A549 (cell line): Measurements from ENCODE around the gene IL3. TPM values are rescaled to one million over a fixed set of nuclear protein-coding genes. Genes with fewer than 3 reads are reported as not detected.

ENCODE experiments used
- ATAC-seq, 2 experiments: fragments of 200-7000 bp in 1 of 2; fragments of >200 bp in 1 of 2; cut with Nextera tagmentation in 1 of 2; cut with Tn5 transposase in 1 of 2; 3 replicates each; pipeline versions ENCODE4 v1.8.0 to v1.9.1; 2018 to 2020; ENCODE audit warnings: mild to moderate bottlenecking in 1 of 2, moderate library complexity in 1 of 2
- CTCF ChIA-PET: fragments of 300-600 bp; sonication (Branson Sonifier 250); formaldehyde crosslinking; extraction: SDS; loops from one replicate; lab custom pipeline; 2021; ENCODE audit warnings: antibody characterized with exemption, inconsistent platforms; lab: Yijun Ruan, JAX
- POLR2A ChIA-PET: fragments of 350-600 bp; formaldehyde crosslinking; extraction: SDS; loops from one replicate; lab custom pipeline; 2021; ENCODE audit warnings: antibody characterized with exemption, inconsistent platforms; lab: Yijun Ruan, JAX
- DNase-seq, 2 experiments: peaks; one replicate each; pipeline versions ENCODE4 v3.0.0 to v3.0.0-alpha.2; 2011 to 2016; ENCODE audit warnings: low read depth in 1 of 2, low spot score in 1 of 2
- FAIRE-seq: peaks from 2 replicates; lab custom pipeline; 2011; peaks lifted over from hg19 to GRCh38; lab: Jason Lieb, UNC
- H3K27ac ChIP-seq, 2 experiments: fragments of >200 bp; sonication (Bioruptor Twin); formaldehyde crosslinking; 3 replicates each; pipeline ENCODE4 v1.5.1; 2016 to 2017
- H3K4me1 ChIP-seq: fragments of >200 bp; sonication (Bioruptor Twin); formaldehyde crosslinking; 3 replicates; pipeline ENCODE4 v1.6.1; 2016
- H3K4me2 ChIP-seq: fragments of >200 bp; sonication (Bioruptor Twin); formaldehyde crosslinking; 3 replicates; pipeline ENCODE4 v1.6.1; 2016
- H3K4me3 ChIP-seq: fragments of >200 bp; sonication (Bioruptor Twin); formaldehyde crosslinking; 3 replicates; pipeline ENCODE4 v1.5.1; 2016
- H3K9me3 ChIP-seq: fragments of >200 bp; sonication (Bioruptor Twin); formaldehyde crosslinking; 3 replicates; pipeline ENCODE4 v1.6.1; 2016
- BHLHE40 ChIP-seq: IDR thresholded peaks from 2 replicates; pipeline ENCODE4 v1.6.1; 2012; ENCODE audit warnings: low read depth, low read length, inconsistent platforms
- CBX2 ChIP-seq: fragments of 200-600 bp; sonication (generic); IDR thresholded peaks from 2 replicates; pipeline ENCODE4 v1.6.1; 2016; ENCODE audit warnings: low read depth, mild to moderate bottlenecking, borderline replicate concordance
- CBX8 ChIP-seq: fragments of 200-600 bp; sonication (generic); IDR thresholded peaks from 2 replicates; pipeline ENCODE4 v1.6.1; 2016
- CEBPB ChIP-seq, 2 experiments: fragments of >200 bp in 1 of 2; sonication (Bioruptor Twin) in 1 of 2; formaldehyde crosslinking in 1 of 2; IDR thresholded peaks; 2 replicates each; pipeline ENCODE4 v1.6.1; 2012 to 2016
- EHF ChIP-seq: fragments of 250-450 bp; sonication (Bioruptor Pico); IDR thresholded peaks from 2 replicates; pipeline ENCODE4 v1.5.0; 2020; ENCODE audit warnings: mild to moderate bottlenecking
- EP300 ChIP-seq, 2 experiments: fragments of >200 bp; sonication (Bioruptor Twin); formaldehyde crosslinking; IDR thresholded peaks; 2 replicates in 1 of 2; 3 replicates in 1 of 2; pipeline ENCODE4 v1.6.1; 2016 to 2017
- FOSB ChIP-seq: fragments of 250-450 bp; sonication (Bioruptor Pico); IDR thresholded peaks from 2 replicates; pipeline ENCODE4 v1.5.0; 2020; ENCODE audit warnings: mild to moderate bottlenecking, moderate library complexity
- FOSL2 ChIP-seq, 2 experiments: fragments of 450-650 bp in 1 of 2; fragments of >200 bp in 1 of 2; sonication (Bioruptor Twin) in 1 of 2; formaldehyde crosslinking; IDR thresholded peaks; 2 replicates each; pipeline versions ENCODE4 v1.5.0 to v1.6.1; 2016 to 2020; ENCODE audit warnings: mild to moderate bottlenecking in 1 of 2, moderate library complexity in 1 of 2
- FOXS1 ChIP-seq: fragments of 250-450 bp; sonication (Bioruptor Pico); IDR thresholded peaks from 2 replicates; pipeline ENCODE4 v1.5.0; 2020; ENCODE audit warnings: mild to moderate bottlenecking, moderate library complexity
- GATA3 ChIP-seq: IDR thresholded peaks from 2 replicates; pipeline ENCODE4 v1.6.1; 2012; ENCODE audit warnings: borderline replicate concordance
- HDAC2 ChIP-seq: fragments of 200-600 bp; sonication (generic); IDR thresholded peaks from 2 replicates; pipeline ENCODE4 v1.6.1; 2016
- HEYL ChIP-seq: fragments of 250-450 bp; sonication (Bioruptor Pico); IDR thresholded peaks from 2 replicates; pipeline ENCODE4 v1.8.0; 2021; ENCODE audit warnings: mild to moderate bottlenecking, moderate library complexity
- JUN ChIP-seq, 2 experiments: fragments of >200 bp; sonication (Bioruptor Twin); formaldehyde crosslinking; IDR thresholded peaks; 2 replicates in 1 of 2; 3 replicates in 1 of 2; pipeline ENCODE4 v1.6.1; 2016 to 2017
- JUNB ChIP-seq: fragments of >200 bp; sonication (Bioruptor Twin); formaldehyde crosslinking; IDR thresholded peaks from 2 replicates; pipeline ENCODE4 v1.6.1; 2016
- KDM1A ChIP-seq: fragments of 200-600 bp; sonication (generic); IDR thresholded peaks from 2 replicates; pipeline ENCODE4 v1.6.1; 2016; ENCODE audit warnings: low read depth, mild to moderate bottlenecking
- KDM5A ChIP-seq: fragments of 200-600 bp; sonication (generic); IDR thresholded peaks from 2 replicates; pipeline ENCODE4 v1.6.1; 2016; ENCODE audit warnings: antibody characterized with exemption, mild to moderate bottlenecking
- MAZ ChIP-seq: fragments of 150-350 bp; IDR thresholded peaks from 2 replicates; pipeline ENCODE4 v1.6.1; 2014; ENCODE audit warnings: antibody characterized with exemption, low read depth, low read length, borderline replicate concordance
- PHF8 ChIP-seq: fragments of 200-600 bp; sonication (generic); IDR thresholded peaks from 2 replicates; pipeline ENCODE4 v1.6.1; 2016; ENCODE audit warnings: low read depth, mild to moderate bottlenecking, antibody characterized with exemption, moderate library complexity, borderline replicate concordance
- RARB ChIP-seq: fragments of 250-450 bp; sonication (Bioruptor Pico); IDR thresholded peaks from 2 replicates; pipeline ENCODE4 v1.8.0; 2021; ENCODE audit warnings: mild to moderate bottlenecking, moderate library complexity
- RCOR1 ChIP-seq: fragments of 150-350 bp; IDR thresholded peaks from 2 replicates; pipeline ENCODE4 v1.6.1; 2014; ENCODE audit warnings: antibody characterized with exemption, low read length, low read depth
- SMC3 ChIP-seq: fragments of >200 bp; sonication (Bioruptor Twin); formaldehyde crosslinking; IDR thresholded peaks from 3 replicates; pipeline ENCODE4 v1.6.1; 2018; ENCODE audit warnings: inconsistent platforms
- SREBF2 ChIP-seq: fragments of 450-650 bp; IDR thresholded peaks from 2 replicates; pipeline ENCODE4 v1.6.1; 2014; ENCODE audit warnings: mild to moderate bottlenecking, moderate library complexity
- TP53 ChIP-seq: fragments of 250-450 bp; sonication (Bioruptor Pico); IDR thresholded peaks from 2 replicates; pipeline ENCODE4 v1.5.0; 2021; ENCODE audit warnings: mild to moderate bottlenecking, moderate library complexity
- ZC3H11A ChIP-seq: fragments of 450-650 bp; IDR thresholded peaks from 2 replicates; pipeline ENCODE4 v1.6.1; 2014; ENCODE audit warnings: antibody characterized with exemption, mild to moderate bottlenecking
- ZSCAN20 ChIP-seq: fragments of 250-450 bp; sonication (Bioruptor Pico); IDR thresholded peaks from 2 replicates; pipeline ENCODE4 v1.8.0; 2022; ENCODE audit warnings: mild to moderate bottlenecking, moderate library complexity
- WGBS: methylation state at CpG from one replicate; pipeline ENCODE4 v1.1.6; 2017; ENCODE audit errors: missing lambda C conversion rate; 5-methylcytosine and 5-hydroxymethylcytosine counted together
- polyA plus RNA-seq, 4 experiments: library from polyadenylated mRNA; depleted of rRNA in 3 of 4; stranded (reverse); fragments of >200 nt; fragmentation: RNase III in 1 of 4; extraction: RNeasy Plus Mini Kit Qiagen cat#74134 plus additional on column Dnase treatment in 1 of 4; gene quantifications; 2 replicates in 3 of 4; 3 replicates in 1 of 4; pipeline ENCODE4 v1.2.3, GENCODE V29; 2011 to 2017
- TF ChIP-seq, protein P1 (sequence below): fragments of >200 bp; sonication (Bioruptor Twin); formaldehyde crosslinking; IDR thresholded peaks from 3 replicates; pipeline ENCODE4 v1.6.1; 2016
- TF ChIP-seq, protein P2 (sequence below): IDR thresholded peaks from 2 replicates; pipeline ENCODE4 v1.6.1; 2012
- TF ChIP-seq, protein P3 (sequence below): fragments of 150-350 bp; IDR thresholded peaks from 2 replicates; pipeline ENCODE4 v1.6.1; 2014; ENCODE audit warnings: low read depth, mild to moderate bottlenecking, low read length

Gene IL3
- polyA plus RNA-seq, 2 of the 4 experiments (the other 2 are of a cell fraction) = not detected

DNA sequence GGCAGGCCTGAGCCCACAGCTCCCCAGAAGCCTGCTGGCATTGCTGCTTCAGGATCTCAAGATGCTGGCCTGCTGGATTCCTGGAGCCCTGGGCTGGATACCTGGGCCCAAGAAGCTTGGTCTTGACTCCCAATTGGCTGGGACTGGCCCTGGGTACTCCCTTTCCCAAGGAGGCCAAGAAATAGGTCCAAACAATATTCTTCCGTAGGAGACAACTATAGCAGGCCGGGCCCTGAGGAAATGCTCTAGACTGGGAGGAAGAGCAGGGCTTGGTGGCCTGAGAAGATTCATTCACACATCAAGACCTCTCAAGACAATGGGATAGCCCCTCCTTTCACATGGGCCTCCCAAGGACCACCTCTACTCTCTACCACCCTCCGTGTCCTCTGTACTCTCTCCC is 21.0 kb downstream of the IL3 start:
- no peak for ATAC-seq
- no peak overlapping the region for H3K27ac ChIP-seq
- CTCF ChIA-PET = interaction anchor here (1.2 to 4.4 kb wide), 6 partner anchors 8 to 53 kb away, joined by 3 to 50 read pairs (median 4); partner anchors contain the start of gene CSF2
- 81% methylated on average over 3 of the region's 3 CpGs for WGBS
- DNase-seq = no peak
- H3K4me3 ChIP-seq = no peak overlapping the region
- no peaks in the 10 kb centered on the region for H3K9me3 ChIP-seq
- POLR2A ChIA-PET = no interaction called here
- H3K4me1 ChIP-seq = peaks cover 6% of the 10 kb centered on the region; the same call in 2 of the 3 replicates
- TF ChIP-seq FOSB (CRISPR knock-in tag) = no peak
- TF ChIP-seq MAZ = no peak
- no peak for TF ChIP-seq EHF (CRISPR knock-in tag)
- H3K4me2 ChIP-seq = no peak overlapping the region
- no peak for FAIRE-seq

DNA sequence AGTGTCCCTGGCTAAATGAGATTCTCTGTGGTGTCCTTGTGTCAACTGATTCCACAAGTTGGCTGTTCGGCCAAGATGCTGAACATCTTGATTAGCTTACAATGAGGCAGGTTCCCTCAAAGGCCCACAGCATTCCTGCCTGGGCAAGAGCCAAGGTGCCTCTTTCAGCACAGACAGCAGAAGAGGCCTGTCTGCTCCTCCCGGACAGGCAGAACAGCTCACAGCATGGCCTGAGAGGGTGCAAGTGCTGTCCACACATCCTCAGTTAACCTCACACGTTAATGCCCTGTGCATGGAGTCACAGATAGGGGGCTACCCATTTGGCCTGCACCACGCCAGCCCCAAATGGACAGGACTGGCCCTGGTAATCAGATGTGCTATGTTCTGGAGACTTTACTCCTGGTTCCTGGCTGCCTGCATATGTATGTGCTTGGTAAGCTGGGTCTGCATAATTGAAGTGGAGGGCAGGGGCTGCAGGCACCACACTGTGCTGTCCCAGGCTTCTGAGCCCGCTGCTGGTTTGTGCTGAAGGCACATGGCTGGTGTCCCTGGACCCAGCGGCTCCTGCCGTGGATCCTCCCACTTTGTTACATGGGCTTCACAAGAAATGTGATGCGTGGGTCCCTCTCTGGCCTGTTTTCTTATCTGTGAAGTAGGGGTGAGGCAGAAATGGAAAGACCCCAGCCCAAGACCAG is 22.0 kb downstream of the IL3 start:
- H3K4me1 ChIP-seq = peaks cover 10% of the 10 kb centered on the region; the same call in 2 of the 3 replicates
- TF ChIP-seq, protein P1, sequence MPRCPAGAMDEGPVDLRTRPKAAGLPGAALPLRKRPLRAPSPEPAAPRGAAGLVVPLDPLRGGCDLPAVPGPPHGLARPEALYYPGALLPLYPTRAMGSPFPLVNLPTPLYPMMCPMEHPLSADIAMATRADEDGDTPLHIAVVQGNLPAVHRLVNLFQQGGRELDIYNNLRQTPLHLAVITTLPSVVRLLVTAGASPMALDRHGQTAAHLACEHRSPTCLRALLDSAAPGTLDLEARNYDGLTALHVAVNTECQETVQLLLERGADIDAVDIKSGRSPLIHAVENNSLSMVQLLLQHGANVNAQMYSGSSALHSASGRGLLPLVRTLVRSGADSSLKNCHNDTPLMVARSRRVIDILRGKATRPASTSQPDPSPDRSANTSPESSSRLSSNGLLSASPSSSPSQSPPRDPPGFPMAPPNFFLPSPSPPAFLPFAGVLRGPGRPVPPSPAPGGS = no peak
- TF ChIP-seq KDM1A = no peak
- TF ChIP-seq ZSCAN20 (CRISPR knock-in tag) = no peak
- no peak for TF ChIP-seq KDM5A
- no peak for TF ChIP-seq FOSB (CRISPR knock-in tag)
- TF ChIP-seq JUNB = no peak
- TF ChIP-seq BHLHE40 = no peak
- TF ChIP-seq SMC3 = no peak
- TF ChIP-seq CBX2 = no peak
- TF ChIP-seq HEYL = no peak
- no peak for TF ChIP-seq ZC3H11A
- TF ChIP-seq RCOR1 = no peak
- TF ChIP-seq RARB (CRISPR knock-in tag) = no peak
- TF ChIP-seq, protein P2, sequence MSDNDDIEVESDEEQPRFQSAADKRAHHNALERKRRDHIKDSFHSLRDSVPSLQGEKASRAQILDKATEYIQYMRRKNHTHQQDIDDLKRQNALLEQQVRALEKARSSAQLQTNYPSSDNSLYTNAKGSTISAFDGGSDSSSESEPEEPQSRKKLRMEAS = no peak
- TF ChIP-seq GATA3 = no peak
- TF ChIP-seq EP300 (IDR thresholded peaks at IDR 0.05) = no peak
- DNase-seq (no peak), FAIRE-seq (no peak), ATAC-seq (no peak)
- H3K27ac ChIP-seq = no peak overlapping the region
- no peak overlapping the region for H3K4me3 ChIP-seq
- ChIA-PET POLR2A (no interaction called here), CTCF (interaction anchor here (0.8 to 4.4 kb wide), 6 partner anchors 9 to 19 kb away, joined by 3 to 50 read pairs (median 4); partner anchors contain the start of gene CSF2)
- no peak overlapping the region for H3K4me2 ChIP-seq
- H3K9me3 ChIP-seq = no peaks in the 10 kb centered on the region
- 76% methylated on average over 7 of the region's 8 CpGs for WGBS

DNA sequence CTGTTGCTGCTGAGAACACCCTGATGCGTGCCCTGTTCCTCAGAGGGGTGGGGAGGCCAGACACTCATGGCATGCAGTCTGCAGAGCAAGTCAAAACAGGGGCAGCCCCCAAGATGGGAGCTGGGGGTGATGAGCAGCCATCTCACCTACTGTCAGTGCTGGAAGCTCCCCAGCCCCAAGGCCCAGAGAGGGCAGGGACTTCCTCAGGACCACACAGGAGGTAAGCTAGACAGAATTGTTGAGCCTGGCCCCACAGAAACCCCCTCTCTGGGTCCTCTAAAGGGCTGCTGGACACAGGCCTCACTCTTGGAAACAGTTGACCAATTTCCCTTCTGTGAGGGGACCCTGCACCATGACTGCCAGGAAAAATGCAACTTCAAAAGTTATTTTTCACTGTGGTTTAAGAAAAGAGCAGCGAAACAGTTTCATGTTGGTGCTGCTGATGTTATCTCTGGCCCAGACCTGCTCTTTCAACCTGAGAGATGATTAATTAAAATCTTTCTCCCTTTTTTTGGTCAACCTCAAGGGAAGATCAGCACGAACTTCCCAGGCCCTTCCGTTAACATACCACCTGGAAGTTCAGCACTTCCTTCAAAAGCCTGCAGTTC is 22.7 kb downstream of the IL3 start:
- ATAC-seq (no peak), FAIRE-seq (no peak)
- no peak overlapping the region for H3K4me2 ChIP-seq

DNA sequence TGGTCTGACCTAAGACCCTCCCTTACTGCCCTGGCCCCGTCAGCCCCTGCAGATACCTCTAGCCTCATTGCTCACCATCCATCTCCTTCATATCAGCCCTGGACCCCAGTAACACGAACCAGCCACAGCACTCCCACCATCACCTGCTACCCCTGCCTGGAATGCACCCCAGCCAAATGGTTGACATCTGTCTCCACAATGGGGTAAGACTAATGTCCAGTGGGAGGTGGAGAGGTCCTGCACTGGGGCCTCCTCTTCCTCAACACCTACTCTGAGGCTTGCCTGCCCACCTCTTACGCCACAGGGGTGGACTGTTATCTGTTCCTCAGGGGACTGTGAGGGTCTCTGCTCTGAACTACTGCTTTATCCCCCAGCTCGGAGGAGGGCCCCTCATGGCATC is 25.2 kb downstream of the IL3 start:
- CTCF ChIA-PET = interaction anchor here (2.2 kb wide), 1 partner anchor 12 kb away, joined by 5 read pairs; the partner anchor contains the start of gene CSF2
- POLR2A ChIA-PET = interaction anchor here (1.4 kb wide), 1 partner anchor 9 kb away, joined by 6 read pairs; no protein-coding TSS in a partner anchor
- TF ChIP-seq FOXS1 (no peak), CEBPB (IDR thresholded peaks at IDR 0.05) (no peak), CBX2 (no peak), RCOR1 (no peak), PHF8 (no peak), ZC3H11A (no peak), CBX8 (no peak), FOSB (CRISPR knock-in tag) (no peak), JUN (IDR thresholded peaks at IDR 0.05) (no peak), FOSL2 (IDR thresholded peaks at IDR 0.05) (no peak), FOSL2 (CRISPR knock-in tag; IDR thresholded peaks at IDR 0.05) (no peak), SREBF2 (no peak), TP53 (CRISPR knock-in tag) (no peak)
- TF ChIP-seq, protein P3, sequence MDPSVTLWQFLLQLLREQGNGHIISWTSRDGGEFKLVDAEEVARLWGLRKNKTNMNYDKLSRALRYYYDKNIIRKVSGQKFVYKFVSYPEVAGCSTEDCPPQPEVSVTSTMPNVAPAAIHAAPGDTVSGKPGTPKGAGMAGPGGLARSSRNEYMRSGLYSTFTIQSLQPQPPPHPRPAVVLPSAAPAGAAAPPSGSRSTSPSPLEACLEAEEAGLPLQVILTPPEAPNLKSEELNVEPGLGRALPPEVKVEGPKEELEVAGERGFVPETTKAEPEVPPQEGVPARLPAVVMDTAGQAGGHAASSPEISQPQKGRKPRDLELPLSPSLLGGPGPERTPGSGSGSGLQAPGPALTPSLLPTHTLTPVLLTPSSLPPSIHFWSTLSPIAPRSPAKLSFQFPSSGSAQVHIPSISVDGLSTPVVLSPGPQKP = no peak

More for the DNA sequence above, 22.7 kb downstream of the IL3 start:
- ChIA-PET CTCF (interaction anchor here (2.1 to 4.4 kb wide), 2 partner anchors 13 to 19 kb away, joined by 5 to 50 read pairs; no protein-coding TSS in a partner anchor), POLR2A (no interaction called here)
- TF ChIP-seq TP53 (CRISPR knock-in tag) (no peak), MAZ (no peak), HDAC2 (no peak)
- WGBS = 81% methylated on average over 4 of the region's 4 CpGs
- H3K27ac ChIP-seq = no peak overlapping the region
- H3K4me3 ChIP-seq = no peak overlapping the region
- no peaks in the 10 kb centered on the region for H3K9me3 ChIP-seq
- no peak for DNase-seq
- H3K4me1 ChIP-seq = peaks cover 10% of the 10 kb centered on the region; the same call in 2 of the 3 replicates

More for the DNA sequence above, 25.2 kb downstream of the IL3 start:
- DNase-seq (no peak), ATAC-seq (no peak), FAIRE-seq (no peak)
- 65% methylated on average over 4 of the region's 4 CpGs for WGBS
- peaks cover 10% of the 10 kb centered on the region; the same call in 2 of the 3 replicates for H3K4me1 ChIP-seq
- no peak overlapping the region for H3K27ac ChIP-seq
- no peak overlapping the region for H3K4me3 ChIP-seq
- H3K9me3 ChIP-seq = no peaks in the 10 kb centered on the region
- H3K4me2 ChIP-seq = no peak overlapping the region
